Calu3 (cell line): ENCODE results near the gene PDCD10. TPM values are rescaled to one million over a fixed set of nuclear protein-coding genes. Genes with fewer than 3 reads are reported as not detected.

Experiments used
- BruUV-seq: library from RNA; stranded (reverse); fragments of 400-500 nt; replicated peaks from 2 replicates; lab custom pipeline; 2021; lab: Mats Ljungman, UMichigan
- CTCF ChIA-PET: fragments of 300-600 bp; sonication (Branson Sonifier 250); formaldehyde crosslinking; loops from one replicate; lab custom pipeline; 2022; ENCODE audit warnings: antibody characterized with exemption; lab: Charles Lee
- DNase-seq: peaks from one replicate; pipeline ENCODE4 v3.0.0; 2022
- H3K27ac Mint-ChIP-seq: one replicate; pipeline ENCODE4 v1.8.0; 2022; ENCODE audit warnings: mixed read lengths; ENCODE audit not compliant: unreplicated experiment
- H3K27me3 Mint-ChIP-seq: one replicate; pipeline ENCODE4 v1.8.0; 2022; ENCODE audit warnings: mixed read lengths; ENCODE audit not compliant: unreplicated experiment
- H3K36me3 Mint-ChIP-seq: one replicate; pipeline ENCODE4 v1.8.0; 2022; ENCODE audit warnings: mild to moderate bottlenecking, moderate library complexity, mixed read lengths; ENCODE audit not compliant: insufficient read depth, unreplicated experiment
- H3K4me1 Mint-ChIP-seq: one replicate; pipeline ENCODE4 v1.8.0; 2022; ENCODE audit warnings: mild to moderate bottlenecking, low read depth, mixed read lengths; ENCODE audit not compliant: unreplicated experiment
- H3K4me3 Mint-ChIP-seq: one replicate; pipeline ENCODE4 v1.8.0; 2022; ENCODE audit warnings: mild to moderate bottlenecking, low read depth, moderate library complexity, mixed read lengths; ENCODE audit not compliant: unreplicated experiment
- H3K9me3 Mint-ChIP-seq: one replicate; pipeline ENCODE4 v1.8.0; 2022; ENCODE audit warnings: low read depth, mixed read lengths; ENCODE audit not compliant: unreplicated experiment
- intact Hi-C: fragments of 100-400 bp; cut with micrococcal nuclease; formaldehyde crosslinking; loops from one replicate; pipeline ENCODE4 v1.10.0; 2022; ENCODE audit not compliant: unreplicated experiment
- total RNA-seq: library from RNA; stranded (reverse); gene quantifications from 2 replicates; pipeline ENCODE4 v1.2.3, GENCODE V29; 2022
- TF ChIP-seq, protein P1 (sequence below): fragments of 200-600 bp; IDR thresholded peaks from one replicate; pipeline ENCODE4 v1.8.0; 2022; ENCODE audit warnings: antibody characterized with exemption; ENCODE audit not compliant: unreplicated experiment

Gene PDCD10
- total RNA-seq, 1 experiment from 2014 or later = 117 TPM

DNA sequence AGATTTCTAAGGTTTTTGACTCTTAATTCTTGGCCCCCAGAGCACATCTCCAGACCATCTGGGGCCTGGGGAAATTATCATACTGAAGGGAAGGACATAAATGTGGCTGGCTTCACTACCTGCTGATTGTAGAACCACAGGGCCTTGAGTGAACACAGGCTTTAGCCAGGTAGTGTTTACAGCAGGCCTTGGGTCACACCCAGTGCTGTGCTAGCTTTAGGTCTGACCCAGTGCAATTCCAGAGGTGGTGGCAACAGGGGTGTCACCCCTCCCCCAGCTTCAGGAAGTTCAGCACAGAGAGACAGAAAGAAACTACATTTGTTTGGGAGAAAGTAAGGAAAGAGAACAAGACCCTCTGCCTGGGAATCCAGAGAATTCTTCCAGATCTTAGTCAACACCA is 24.1 kb downstream of the PDCD10 start:
- TF ChIP-seq, protein P1, sequence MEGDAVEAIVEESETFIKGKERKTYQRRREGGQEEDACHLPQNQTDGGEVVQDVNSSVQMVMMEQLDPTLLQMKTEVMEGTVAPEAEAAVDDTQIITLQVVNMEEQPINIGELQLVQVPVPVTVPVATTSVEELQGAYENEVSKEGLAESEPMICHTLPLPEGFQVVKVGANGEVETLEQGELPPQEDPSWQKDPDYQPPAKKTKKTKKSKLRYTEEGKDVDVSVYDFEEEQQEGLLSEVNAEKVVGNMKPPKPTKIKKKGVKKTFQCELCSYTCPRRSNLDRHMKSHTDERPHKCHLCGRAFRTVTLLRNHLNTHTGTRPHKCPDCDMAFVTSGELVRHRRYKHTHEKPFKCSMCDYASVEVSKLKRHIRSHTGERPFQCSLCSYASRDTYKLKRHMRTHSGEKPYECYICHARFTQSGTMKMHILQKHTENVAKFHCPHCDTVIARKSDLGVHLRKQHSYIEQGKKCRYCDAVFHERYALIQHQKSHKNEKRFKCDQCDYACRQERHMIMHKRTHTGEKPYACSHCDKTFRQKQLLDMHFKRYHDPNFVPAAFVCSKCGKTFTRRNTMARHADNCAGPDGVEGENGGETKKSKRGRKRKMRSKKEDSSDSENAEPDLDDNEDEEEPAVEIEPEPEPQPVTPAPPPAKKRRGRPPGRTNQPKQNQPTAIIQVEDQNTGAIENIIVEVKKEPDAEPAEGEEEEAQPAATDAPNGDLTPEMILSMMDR = no peak
- H3K36me3 Mint-ChIP-seq = peaks cover 15% of the 10 kb centered on the region
- CTCF ChIA-PET = no interaction called here
- no peaks in the 10 kb centered on the region for H3K9me3 Mint-ChIP-seq
- H3K4me3 Mint-ChIP-seq = no peak overlapping the region
- no TSS peak for BruUV-seq
- no peak overlapping the region for H3K27ac Mint-ChIP-seq
- peaks cover 15% of the 10 kb centered on the region for H3K4me1 Mint-ChIP-seq
- H3K27me3 Mint-ChIP-seq = no peaks in the 10 kb centered on the region
- DNase-seq = no peak
- intact Hi-C loops = no loop called here

DNA sequence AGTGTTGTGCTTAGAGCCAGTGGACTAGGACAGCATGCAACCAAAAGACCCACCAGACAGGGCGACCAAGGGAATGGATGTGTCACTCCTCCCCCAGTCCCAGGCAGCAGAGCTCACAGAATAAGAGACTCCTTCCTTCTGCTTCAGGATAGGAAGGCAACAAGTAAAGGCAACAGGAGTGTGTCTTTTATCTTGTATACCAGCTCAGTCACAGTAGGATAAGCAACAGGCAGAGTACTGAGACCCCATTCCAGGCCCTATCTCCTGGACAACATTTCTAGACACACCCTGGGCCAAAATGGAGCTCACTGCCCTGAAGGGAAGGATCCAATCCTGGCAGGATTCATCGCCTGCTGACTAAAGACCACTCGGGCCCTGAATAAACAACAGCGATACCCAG is 25.0 kb downstream of the PDCD10 start:
- intact Hi-C loops = no loop called here
- Mint-ChIP-seq H3K27ac (no peak overlapping the region), H3K4me3 (no peak overlapping the region), H3K36me3 (peaks cover 15% of the 10 kb centered on the region), H3K4me1 (peaks cover 15% of the 10 kb centered on the region), H3K27me3 (no peaks in the 10 kb centered on the region), H3K9me3 (no peaks in the 10 kb centered on the region)
- BruUV-seq = no TSS peak
- CTCF ChIA-PET = no interaction called here
- TF ChIP-seq, protein P1 = no peak
- no peak for DNase-seq

DNA sequence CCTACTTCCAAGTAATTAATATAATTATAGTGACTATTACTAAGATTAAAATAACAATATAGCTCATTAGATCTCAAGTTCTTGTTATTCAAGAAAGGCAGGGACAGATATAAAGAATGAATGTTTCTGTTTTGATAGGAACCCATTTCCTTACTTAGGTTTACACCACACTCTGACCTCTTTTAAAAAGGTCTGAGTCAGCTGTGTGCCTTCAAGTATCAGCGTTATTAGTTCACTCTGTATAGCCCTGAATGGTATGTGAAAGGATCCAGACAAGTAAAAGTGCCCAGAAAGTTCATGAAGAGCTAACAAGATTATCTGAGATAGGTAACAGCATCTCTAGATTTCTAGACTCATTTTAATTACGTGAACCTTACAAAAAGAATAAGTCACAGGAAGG is 28.9 kb downstream of the PDCD10 start:
- no peak overlapping the region for H3K4me3 Mint-ChIP-seq
- no peak for DNase-seq
- no TSS peak for BruUV-seq
- CTCF ChIA-PET = interaction anchor here (0.6 kb wide), 1 partner anchor 899 kb away, joined by 4 read pairs; no protein-coding TSS in a partner anchor
- peaks cover 15% of the 10 kb centered on the region for H3K36me3 Mint-ChIP-seq
- H3K4me1 Mint-ChIP-seq = no peaks in the 10 kb centered on the region
- no peak overlapping the region for H3K27ac Mint-ChIP-seq
- H3K27me3 Mint-ChIP-seq = no peaks in the 10 kb centered on the region
- H3K9me3 Mint-ChIP-seq = no peaks in the 10 kb centered on the region
- intact Hi-C loops = no loop called here
- TF ChIP-seq, protein P1 = no peak

DNA sequence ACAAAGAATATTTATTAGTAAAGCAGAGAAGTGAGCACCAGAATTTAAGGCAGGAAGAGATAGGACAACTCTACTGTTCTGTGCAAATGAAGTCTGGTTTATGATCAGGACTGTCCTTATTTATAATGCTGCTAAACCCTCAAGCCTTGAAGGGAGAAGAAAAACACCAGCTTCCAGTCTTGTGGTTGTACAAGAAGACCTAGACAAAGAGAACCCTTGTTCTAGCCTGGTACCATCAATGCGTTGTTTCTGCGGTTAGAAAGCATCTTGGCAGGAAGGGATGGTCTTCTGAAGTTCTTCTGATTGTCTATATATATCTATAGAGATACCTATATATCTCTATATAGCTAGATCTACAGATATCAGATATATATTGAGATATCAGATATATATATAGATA is 33.8 kb downstream of the PDCD10 start:
- no peaks in the 10 kb centered on the region for H3K27me3 Mint-ChIP-seq
- no peaks in the 10 kb centered on the region for H3K4me1 Mint-ChIP-seq
- H3K9me3 Mint-ChIP-seq = no peaks in the 10 kb centered on the region
- TF ChIP-seq, protein P1 = no peak
- BruUV-seq = no TSS peak
- no peak overlapping the region for H3K27ac Mint-ChIP-seq
- DNase-seq = no peak
- H3K4me3 Mint-ChIP-seq = no peak overlapping the region
- intact Hi-C loops = no loop called here
- CTCF ChIA-PET = no interaction called here
- H3K36me3 Mint-ChIP-seq = peaks cover 6% of the 10 kb centered on the region
